Sigmoid colon (tissue), 4 donors: Measurements from ENCODE around the gene SLX4IP.

Experiments
- POLR2A ChIP-seq, 2 donors: fragments of 450-650 bp; IDR thresholded peaks; one replicate each; pipeline ENCODE4 v1.6.1; 2016; ENCODE audit warnings: antibody characterized with exemption in 2 of 2, mild to moderate bottlenecking in 2 of 2, moderate library complexity in 2 of 2
- POLR2AphosphoS5 ChIP-seq, 4 donors: sonication (generic); formaldehyde crosslinking; IDR thresholded peaks; one replicate each; pipeline ENCODE4 v1.6.1; 2017; ENCODE audit warnings: antibody characterized with exemption in 4 of 4
- TF ChIP-seq, protein P1 (sequence below), 4 experiments: fragments of 450-650 bp in 3 of 4; fragments of 200-600 bp in 1 of 4; IDR thresholded peaks; one replicate each; pipeline ENCODE4 v1.5.1; 2016 to 2019; ENCODE audit warnings: antibody characterized with exemption in 4 of 4, mild to moderate bottlenecking in 3 of 4, moderate library complexity in 2 of 4

DNA sequence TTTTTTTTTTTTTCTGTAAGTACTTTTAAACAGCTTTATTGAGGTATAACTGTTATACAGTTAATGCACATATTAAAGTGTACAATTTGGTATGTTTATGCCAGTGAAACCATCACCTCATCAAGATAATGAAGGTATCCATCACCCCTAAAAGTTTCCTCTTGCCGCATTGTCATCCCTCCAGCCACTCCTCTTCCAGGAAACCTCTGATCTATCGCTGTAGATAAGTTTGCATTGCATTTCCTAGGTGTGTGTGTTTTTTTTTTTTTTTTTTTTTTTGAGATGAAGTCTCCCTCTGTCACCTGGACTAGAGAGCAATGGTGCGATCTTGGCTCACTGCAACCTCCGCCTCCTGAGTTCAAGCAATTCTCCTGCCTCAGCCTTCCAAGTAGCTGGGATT lies 3.1 kb downstream of the SLX4IP start:
- no peak for TF ChIP-seq POLR2AphosphoS5 (IDR thresholded peaks at IDR 0.05)
- TF ChIP-seq, protein P1, sequence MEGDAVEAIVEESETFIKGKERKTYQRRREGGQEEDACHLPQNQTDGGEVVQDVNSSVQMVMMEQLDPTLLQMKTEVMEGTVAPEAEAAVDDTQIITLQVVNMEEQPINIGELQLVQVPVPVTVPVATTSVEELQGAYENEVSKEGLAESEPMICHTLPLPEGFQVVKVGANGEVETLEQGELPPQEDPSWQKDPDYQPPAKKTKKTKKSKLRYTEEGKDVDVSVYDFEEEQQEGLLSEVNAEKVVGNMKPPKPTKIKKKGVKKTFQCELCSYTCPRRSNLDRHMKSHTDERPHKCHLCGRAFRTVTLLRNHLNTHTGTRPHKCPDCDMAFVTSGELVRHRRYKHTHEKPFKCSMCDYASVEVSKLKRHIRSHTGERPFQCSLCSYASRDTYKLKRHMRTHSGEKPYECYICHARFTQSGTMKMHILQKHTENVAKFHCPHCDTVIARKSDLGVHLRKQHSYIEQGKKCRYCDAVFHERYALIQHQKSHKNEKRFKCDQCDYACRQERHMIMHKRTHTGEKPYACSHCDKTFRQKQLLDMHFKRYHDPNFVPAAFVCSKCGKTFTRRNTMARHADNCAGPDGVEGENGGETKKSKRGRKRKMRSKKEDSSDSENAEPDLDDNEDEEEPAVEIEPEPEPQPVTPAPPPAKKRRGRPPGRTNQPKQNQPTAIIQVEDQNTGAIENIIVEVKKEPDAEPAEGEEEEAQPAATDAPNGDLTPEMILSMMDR (IDR thresholded peaks at IDR 0.05): no peak
- no peak for TF ChIP-seq POLR2A (IDR thresholded peaks at IDR 0.05)
